Esophagus mucosa (tissue), 1 donor: ENCODE data around the gene LRIG2. TPM values are rescaled to one million over a fixed set of nuclear protein-coding genes. Genes with fewer than 3 reads are reported as not detected.
"Not testable (repeated sequence)": the region's sequence is repeated elsewhere in the genome, so short reads cannot be mapped to it uniquely, and the experiment has no call there.

ENCODE experiments used
- ATAC-seq: fragments of 200-7000 bp; cut with Tn5 transposase; one replicate; pipeline ENCODE4 v1.9.1; 2020
- total RNA-seq: library from RNA; stranded (reverse); gene quantifications from one replicate; pipeline ENCODE4 v1.2.4, GENCODE V29; 2023
- donor health status: DM: yes; HTN: yes; CAD: no.

LRIG2 gene
- total RNA-seq, 1 donor from 2014 or later, result 8.1 TPM

GRCh38 chr1:113128116-113128515, 55.1 kb downstream of the LRIG2 start:
- ATAC-seq, result no peak

GRCh38 chr1:113129529-113130185, 56.7 kb downstream of the LRIG2 start:
- no peak for ATAC-seq

GRCh38 chr1:113133038-113133437, 60.0 kb downstream of the LRIG2 start:
- ATAC-seq, result no peak

GRCh38 chr1:113133759-113134158, 60.8 kb downstream of the LRIG2 start:
- ATAC-seq, result no peak

GRCh38 chr1:113135460-113135859, 62.5 kb downstream of the LRIG2 start:
- ATAC-seq, result no peak

GRCh38 chr1:113136476-113136875, 63.5 kb downstream of the LRIG2 start:
- ATAC-seq, result no peak

- no peak for ATAC-seq
Measured at GRCh38 chr1:113137563-113137962, 64.6 kb downstream of the LRIG2 start.

- ATAC-seq, result no peak
Measured at GRCh38 chr1:113138778-113139177, 65.8 kb downstream of the LRIG2 start.

- no peak for ATAC-seq
Measured at GRCh38 chr1:113140176-113140575, 67.2 kb downstream of the LRIG2 start.

- peak; percentile 82 for ATAC-seq
Measured at GRCh38 chr1:113140588-113141446, 67.8 kb downstream of the LRIG2 start.

- peak; percentile 13 for ATAC-seq
Measured at GRCh38 chr1:113141650-113142473, 68.9 kb downstream of the LRIG2 start.

GRCh38 chr1:113142791-113143190, 69.8 kb downstream of the LRIG2 start:
- no peak for ATAC-seq

- no peak for ATAC-seq
Measured at GRCh38 chr1:113146242-113147072, 73.5 kb downstream of the LRIG2 start.

- no peak for ATAC-seq
Measured at GRCh38 chr1:113147073-113147625, 74.2 kb downstream of the LRIG2 start.

GRCh38 chr1:113147826-113148225, 74.8 kb downstream of the LRIG2 start:
- ATAC-seq, result no peak

GRCh38 chr1:113150494-113150893, 77.5 kb downstream of the LRIG2 start:
- not testable (repeated sequence) for ATAC-seq

- ATAC-seq, result peak; percentile 43
Measured at GRCh38 chr1:113153116-113153803, 80.3 kb downstream of the LRIG2 start.

GRCh38 chr1:113156368-113156767, 83.4 kb downstream of the LRIG2 start:
- no peak for ATAC-seq

GRCh38 chr1:113158743-113159142, 85.7 kb downstream of the LRIG2 start:
- not testable (repeated sequence) for ATAC-seq

- ATAC-seq, result no peak
Measured at GRCh38 chr1:113166473-113166872, 93.5 kb downstream of the LRIG2 start.

GRCh38 chr1:113168946-113169345, 95.9 kb downstream of the LRIG2 start:
- ATAC-seq, result no peak
